HepG2 (cell line): ENCODE results near the gene FBXL22. TPM values are rescaled to one million over a fixed set of nuclear protein-coding genes. Genes with fewer than 3 reads are reported as not detected.

Source experiments
- FLYWCH1 ChIP-seq: sonication (generic); formaldehyde crosslinking; IDR thresholded peaks from 2 replicates; pipeline ENCODE4 v1.8.1; 2023; ENCODE audit warnings: mild to moderate bottlenecking, missing genetic modification reagents
- HDAC2 ChIP-seq: sonication (generic); formaldehyde crosslinking; IDR thresholded peaks from 2 replicates; pipeline ENCODE4 v1.4.0; 2020; ENCODE audit warnings: missing genetic modification reagents
- KDM6A ChIP-seq: IDR thresholded peaks from 2 replicates; pipeline ENCODE4 v1.6.1; 2016; ENCODE audit warnings: low read depth
- MAF1 ChIP-seq: sonication (generic); formaldehyde crosslinking; IDR thresholded peaks from 2 replicates; pipeline ENCODE4 v1.5.0; 2020; ENCODE audit warnings: missing genetic modification reagents, borderline replicate concordance
- MBD4 ChIP-seq: IDR thresholded peaks from 2 replicates; pipeline ENCODE4 v1.6.1; 2012; ENCODE audit warnings: low read length, inconsistent platforms, borderline replicate concordance
- MED8 ChIP-seq: sonication (generic); formaldehyde crosslinking; IDR thresholded peaks from 2 replicates; pipeline ENCODE4 v1.8.1; 2023; ENCODE audit warnings: mild to moderate bottlenecking, missing genetic modification reagents; ENCODE audit not compliant: insufficient replicate concordance
- MTA3 ChIP-seq: sonication (generic); formaldehyde crosslinking; IDR thresholded peaks from 2 replicates; pipeline ENCODE4 v1.4.0; 2020; ENCODE audit warnings: missing genetic modification reagents
- MXD3 ChIP-seq: IDR thresholded peaks from 2 replicates; pipeline ENCODE4 v1.6.1; 2016; ENCODE audit warnings: mild to moderate bottlenecking, missing biosample characterization, missing genetic modification reagents
- NFE2 ChIP-seq: sonication (generic); formaldehyde crosslinking; IDR thresholded peaks from 2 replicates; pipeline ENCODE4 v1.4.0; 2020; ENCODE audit warnings: missing genetic modification reagents
- NR2F6 ChIP-seq, 2 experiments: IDR thresholded peaks; 2 replicates each; pipeline ENCODE4 v1.6.1; 2016; ENCODE audit warnings: antibody characterized with exemption in 1 of 2, mild to moderate bottlenecking in 1 of 2
- PHB2 ChIP-seq: fragments of 450-650 bp; IDR thresholded peaks from 2 replicates; pipeline ENCODE4 v1.6.1; 2018; ENCODE audit not compliant: partially characterized antibody
- POLR2A ChIP-seq, 2 experiments: IDR thresholded peaks; 2 replicates each; pipeline ENCODE4 v1.6.1; 2011; ENCODE audit warnings: low read depth in 2 of 2, low read length in 2 of 2, mild to moderate bottlenecking in 1 of 2, moderate library complexity in 1 of 2; ENCODE audit not compliant: insufficient read depth in 1 of 2
- PRPF4 ChIP-seq: fragments of 200-400 bp; formaldehyde crosslinking; IDR thresholded peaks from 2 replicates; pipeline ENCODE4 v1.6.1; 2016; ENCODE audit warnings: low read length, low read depth; ENCODE audit not compliant: poor library complexity, severe bottlenecking
- RXRB ChIP-seq: IDR thresholded peaks from 2 replicates; pipeline ENCODE4 v1.6.1; 2016; ENCODE audit warnings: borderline replicate concordance, missing genetic modification reagents, missing compliant biosample characterization
- SSRP1 ChIP-seq: IDR thresholded peaks from 2 replicates; pipeline ENCODE4 v1.6.1; 2016; ENCODE audit warnings: control low read depth
- TBX3 ChIP-seq: fragments of 450-650 bp; IDR thresholded peaks from 2 replicates; pipeline ENCODE4 v1.6.1; 2017; ENCODE audit warnings: antibody characterized with exemption, mild to moderate bottlenecking, inconsistent platforms, borderline replicate concordance
- THAP11 ChIP-seq: IDR thresholded peaks from 2 replicates; pipeline ENCODE4 v1.6.1; 2016; ENCODE audit warnings: missing biosample characterization, missing genetic modification reagents
- THYN1 ChIP-seq: sonication (generic); formaldehyde crosslinking; IDR thresholded peaks from 2 replicates; pipeline ENCODE4 v1.8.1; 2023; ENCODE audit warnings: low read depth, mild to moderate bottlenecking, moderate library complexity, missing genetic modification reagents, borderline replicate concordance
- U2AF2 ChIP-seq: fragments of 200-400 bp; formaldehyde crosslinking; IDR thresholded peaks from 2 replicates; pipeline ENCODE4 v1.6.1; 2017; ENCODE audit warnings: low read depth, mild to moderate bottlenecking, low read length
- YEATS2 ChIP-seq: sonication (generic); formaldehyde crosslinking; IDR thresholded peaks from 2 replicates; pipeline ENCODE4 v1.4.0; 2020; ENCODE audit warnings: missing genetic modification reagents, borderline replicate concordance
- ZFP1 ChIP-seq: IDR thresholded peaks from 2 replicates; pipeline ENCODE4 v1.6.1; 2016
- ZMAT3 ChIP-seq: sonication (generic); formaldehyde crosslinking; conservative IDR thresholded peaks from 2 replicates; pipeline ENCODE4 v1.7.0; 2021; ENCODE audit warnings: missing genetic modification reagents
- ZMYM2 ChIP-seq: sonication (generic); formaldehyde crosslinking; IDR thresholded peaks from 2 replicates; pipeline ENCODE4 v1.8.0; 2022; ENCODE audit warnings: mild to moderate bottlenecking, missing genetic modification reagents
- ZNF17 ChIP-seq: sonication (generic); formaldehyde crosslinking; IDR thresholded peaks from 2 replicates; pipeline ENCODE4 v1.5.0; 2020; ENCODE audit warnings: mild to moderate bottlenecking, missing genetic modification reagents
- ZNF567 ChIP-seq: sonication (generic); formaldehyde crosslinking; IDR thresholded peaks from 2 replicates; pipeline ENCODE4 v1.8.1; 2023; ENCODE audit warnings: mild to moderate bottlenecking, missing genetic modification reagents, borderline replicate concordance
- polyA plus RNA-seq, 8 experiments: library from polyadenylated mRNA; depleted of rRNA in 3 of 8; stranded (reverse) in 7 of 8; unstranded in 1 of 8; fragments of >200 nt; fragmentation: Illumina TruSeq in 4 of 8; extraction: Trizol in 4 of 8; gene quantifications; 2 replicates each; pipeline versions ENCODE4 v1.2.1 to v1.2.3, GENCODE V29; 2011 to 2016; ENCODE audit warnings: low read depth in 4 of 8, missing spikeins in 1 of 8, mixed read lengths in 1 of 8; ENCODE audit not compliant: insufficient read depth in 1 of 8
- total RNA-seq, 5 experiments: library from RNA; depleted of rRNA; stranded (reverse); fragments of >200 nt; fragmentation: Illumina TruSeq; extraction: Trizol; gene quantifications; 2 replicates each; pipeline ENCODE4 v1.2.3, GENCODE V29; 2016; ENCODE audit warnings: low read depth in 1 of 5
- TF ChIP-seq, protein P1 (sequence below): sonication (generic); formaldehyde crosslinking; IDR thresholded peaks from 2 replicates; pipeline ENCODE4 v1.4.0; 2020; ENCODE audit warnings: missing genetic modification reagents, borderline replicate concordance
- TF ChIP-seq, protein P2 (sequence below): sonication (generic); formaldehyde crosslinking; IDR thresholded peaks from 2 replicates; pipeline ENCODE4 v1.8.0; 2022; ENCODE audit warnings: missing genetic modification reagents, mild to moderate bottlenecking, inconsistent platforms, borderline replicate concordance
- TF ChIP-seq, protein P3 (sequence below): IDR thresholded peaks from 2 replicates; pipeline ENCODE4 v1.6.1; 2018; ENCODE audit warnings: missing genetic modification reagents
- TF ChIP-seq, protein P4 (sequence below): sonication (generic); formaldehyde crosslinking; IDR thresholded peaks from 2 replicates; pipeline ENCODE4 v1.8.1; 2023; ENCODE audit warnings: missing genetic modification reagents, mild to moderate bottlenecking, borderline replicate concordance

FBXL22 gene
- total and polyA plus RNA-seq, 2 of the 13 experiments (the other 11 are each of a cell fraction or from before 2014, with no cell fraction given): 0.15 to 0.33 TPM

DNA sequence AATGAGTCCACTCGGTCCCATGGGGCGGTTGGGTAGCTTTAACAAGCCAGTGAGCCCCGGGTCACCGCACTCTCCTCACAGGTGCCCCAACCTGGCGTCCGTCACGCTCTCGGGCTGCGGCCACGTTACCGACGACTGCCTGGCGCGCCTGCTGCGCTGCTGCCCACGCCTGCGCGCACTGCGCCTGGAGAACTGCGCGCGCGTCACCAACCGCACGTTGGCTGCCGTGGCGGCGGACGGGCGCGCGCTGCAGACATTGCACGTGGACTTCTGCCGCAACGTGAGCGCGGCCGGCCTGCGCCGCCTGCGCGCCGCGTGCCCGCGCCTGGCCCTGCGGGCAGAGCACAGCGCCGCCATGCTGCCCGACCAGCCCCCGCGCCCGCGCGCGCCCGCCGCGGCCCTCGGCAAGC is 3.4 kb downstream of the FBXL22 start (continued):
- TF ChIP-seq MBD4 (no peak), KDM6A (no peak), RXRB (CRISPR knock-in tag) (no peak), TBX3 (no peak), MED8 (CRISPR knock-in tag) (no peak), NR2F6 (IDR thresholded peaks at IDR 0.05) (no peak), NR2F6 (CRISPR knock-in tag; IDR thresholded peaks at IDR 0.05) (no peak), THYN1 (CRISPR knock-in tag) (no peak), THAP11 (CRISPR knock-in tag) (peak; percentile 69), FLYWCH1 (CRISPR knock-in tag) (no peak), POLR2A (IDR thresholded peaks at IDR 0.05; ENCODE audit: insufficient read depth in 1 of 2, low read depth in 2 of 2, low read length in 2 of 2) (peak in 1 of 2 experiments; percentile 87; a peak in 2 of 4 replicates), ZMYM2 (CRISPR knock-in tag) (no peak), NFE2 (no peak), ZMAT3 (CRISPR knock-in tag) (peak; percentile 88), SSRP1 (no peak), ZNF17 (no peak), PHB2 (no peak), YEATS2 (CRISPR knock-in tag) (no peak), MAF1 (CRISPR knock-in tag) (peak; percentile 69; the same call in 1 of the 2 replicates), ZNF567 (no peak), ZFP1 (no peak), MTA3 (CRISPR knock-in tag) (no peak), PRPF4 (no peak), U2AF2 (no peak), HDAC2 (peak; percentile 23; the same call in 1 of the 2 replicates), MXD3 (CRISPR knock-in tag) (no peak; the same call in none of the 2 replicates)
- TF ChIP-seq, protein P1, sequence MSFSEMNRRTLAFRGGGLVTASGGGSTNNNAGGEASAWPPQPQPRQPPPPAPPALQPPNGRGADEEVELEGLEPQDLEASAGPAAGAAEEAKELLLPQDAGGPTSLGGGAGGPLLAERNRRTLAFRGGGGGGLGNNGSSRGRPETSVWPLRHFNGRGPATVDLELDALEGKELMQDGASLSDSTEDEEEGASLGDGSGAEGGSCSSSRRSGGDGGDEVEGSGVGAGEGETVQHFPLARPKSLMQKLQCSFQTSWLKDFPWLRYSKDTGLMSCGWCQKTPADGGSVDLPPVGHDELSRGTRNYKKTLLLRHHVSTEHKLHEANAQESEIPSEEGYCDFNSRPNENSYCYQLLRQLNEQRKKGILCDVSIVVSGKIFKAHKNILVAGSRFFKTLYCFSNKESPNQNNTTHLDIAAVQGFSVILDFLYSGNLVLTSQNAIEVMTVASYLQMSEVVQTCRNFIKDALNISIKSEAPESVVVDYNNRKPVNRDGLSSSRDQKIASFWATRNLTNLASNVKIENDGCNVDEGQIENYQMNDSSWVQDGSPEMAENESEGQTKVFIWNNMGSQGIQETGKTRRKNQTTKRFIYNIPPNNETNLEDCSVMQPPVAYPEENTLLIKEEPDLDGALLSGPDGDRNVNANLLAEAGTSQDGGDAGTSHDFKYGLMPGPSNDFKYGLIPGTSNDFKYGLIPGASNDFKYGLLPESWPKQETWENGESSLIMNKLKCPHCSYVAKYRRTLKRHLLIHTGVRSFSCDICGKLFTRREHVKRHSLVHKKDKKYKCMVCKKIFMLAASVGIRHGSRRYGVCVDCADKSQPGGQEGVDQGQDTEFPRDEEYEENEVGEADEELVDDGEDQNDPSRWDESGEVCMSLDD (CRISPR knock-in tag): no peak
- TF ChIP-seq, protein P2, sequence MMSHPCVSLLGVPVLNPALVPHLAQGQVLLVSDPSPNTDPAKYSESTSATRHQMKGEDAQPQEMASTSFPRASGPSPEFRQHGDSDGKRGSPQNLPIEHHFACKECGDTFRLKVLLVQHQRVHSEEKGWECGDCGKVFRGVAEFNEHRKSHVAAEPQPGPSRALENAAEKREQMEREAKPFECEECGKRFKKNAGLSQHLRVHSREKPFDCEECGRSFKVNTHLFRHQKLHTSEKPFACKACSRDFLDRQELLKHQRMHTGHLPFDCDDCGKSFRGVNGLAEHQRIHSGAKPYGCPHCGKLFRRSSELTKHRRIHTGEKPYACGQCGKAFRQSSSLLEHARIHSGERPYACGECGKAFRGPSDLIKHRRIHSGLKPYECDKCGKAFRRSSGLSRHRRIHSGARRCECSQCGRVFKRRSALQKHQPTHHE (CRISPR knock-in tag): peak; percentile 40; the same call in 1 of the 2 replicates
- TF ChIP-seq, protein P3, sequence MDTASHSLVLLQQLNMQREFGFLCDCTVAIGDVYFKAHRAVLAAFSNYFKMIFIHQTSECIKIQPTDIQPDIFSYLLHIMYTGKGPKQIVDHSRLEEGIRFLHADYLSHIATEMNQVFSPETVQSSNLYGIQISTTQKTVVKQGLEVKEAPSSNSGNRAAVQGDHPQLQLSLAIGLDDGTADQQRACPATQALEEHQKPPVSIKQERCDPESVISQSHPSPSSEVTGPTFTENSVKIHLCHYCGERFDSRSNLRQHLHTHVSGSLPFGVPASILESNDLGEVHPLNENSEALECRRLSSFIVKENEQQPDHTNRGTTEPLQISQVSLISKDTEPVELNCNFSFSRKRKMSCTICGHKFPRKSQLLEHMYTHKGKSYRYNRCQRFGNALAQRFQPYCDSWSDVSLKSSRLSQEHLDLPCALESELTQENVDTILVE: no peak; the same call in 1 of the 2 replicates
- TF ChIP-seq, protein P4, sequence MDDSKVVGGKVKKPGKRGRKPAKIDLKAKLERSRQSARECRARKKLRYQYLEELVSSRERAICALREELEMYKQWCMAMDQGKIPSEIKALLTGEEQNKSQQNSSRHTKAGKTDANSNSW: no peak
